ENCODE data around the gene PDE11A. TPM values are rescaled to one million over a fixed set of nuclear protein-coding genes. Genes with fewer than 3 reads are reported as not detected.

PDE11A gene
- total and polyA plus RNA-seq, 2 of the 8 experiments (the other 6 are each of a cell fraction or from before 2014, with no cell fraction given): 0.19 to 0.23 TPM

DNA sequence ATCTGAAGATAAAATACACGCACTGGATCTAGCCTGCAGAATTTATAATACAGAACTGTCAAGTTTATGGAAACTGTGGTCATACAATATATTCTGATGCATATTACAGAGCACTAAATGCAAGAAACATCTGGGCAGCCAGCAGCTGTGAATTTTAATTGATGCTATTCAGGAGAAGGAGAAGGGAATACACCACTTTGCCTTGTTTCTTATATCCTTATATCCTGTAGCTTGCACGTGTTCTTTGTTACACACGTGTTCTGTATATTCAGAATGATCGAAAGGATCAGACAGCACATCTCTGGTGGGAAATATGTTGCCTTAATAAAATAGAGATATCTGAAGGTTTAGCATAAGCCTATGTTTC lies 344.2 kb downstream of the PDE11A start:
- 76% methylated on average over 4 of the region's 4 CpGs; no CpG with 5 or more reads in 1 of the 2 experiments for WGBS, 2 experiments (ENCODE audit: extremely low coverage in 1 of 2, insufficient coverage in 1 of 2, insufficient read length in 1 of 2, insufficient replicate concordance in 2 of 2, low coverage in 1 of 2, low lambda C conversion rate in 2 of 2, missing lambda C conversion rate in 1 of 2)
- H3K4ac ChIP-seq (replicated peaks; ENCODE audit: insufficient read length, low read depth, low read length): no peak overlapping the region
- H3K4me2 ChIP-seq (ENCODE audit: insufficient read depth in 1 of 2, low read depth in 2 of 2, low read length in 2 of 2): no peak overlapping the region
- no peak overlapping the region for H4K8ac ChIP-seq (ENCODE audit: extremely low read depth, insufficient read depth, low read length)
- H4K5ac ChIP-seq (ENCODE audit: insufficient read length, low read depth, low read length): no peak overlapping the region
- H2AK5ac ChIP-seq (ENCODE audit: low read depth, low read length): no peak overlapping the region
- no peaks in the 10 kb centered on the region for H3K9me3 ChIP-seq (ENCODE audit: insufficient read depth in 2 of 2, low read depth in 1 of 2, low read length in 1 of 2)
- H3K27me3 ChIP-seq (replicated peaks in 1 of 4; ENCODE audit: control insufficient read depth in 3 of 4, extremely low read depth in 1 of 4, insufficient read depth in 3 of 4, low read length in 3 of 4): peaks cover 23 to 56% (median 50%) of the 10 kb centered on the region in 4 experiments
- H2BK20ac ChIP-seq (ENCODE audit: low read length): no peak overlapping the region
- no peak overlapping the region for H2BK5ac ChIP-seq (ENCODE audit: low read depth, low read length)
- H3K79me1 ChIP-seq (ENCODE audit: low read depth, low read length): no peaks in the 10 kb centered on the region
- no peaks in the 10 kb centered on the region; a peak in 1 of 7 replicates for H3K4me1 ChIP-seq (replicated peaks in 1 of 4; ENCODE audit: control insufficient read depth in 3 of 4, insufficient read depth in 4 of 4, low read length in 3 of 4)
- TF ChIP-seq SUZ12 (IDR thresholded peaks at IDR 0.05; ENCODE audit: low read length) (no peak), ZNF274 (IDR thresholded peaks at IDR 0.05; ENCODE audit: borderline replicate concordance, extremely low read depth, low read length) (no peak), SP2 (IDR thresholded peaks at IDR 0.05; ENCODE audit: low read length) (no peak), CHD2 (IDR thresholded peaks at IDR 0.05; ENCODE audit: low read length) (no peak)
- no peak overlapping the region for H3K4me3 ChIP-seq (ENCODE audit: extremely low read depth in 1 of 4, insufficient read depth in 2 of 4, low read depth in 3 of 4, low read length in 4 of 4)
- no peaks in the 10 kb centered on the region for H4K20me1 ChIP-seq (replicated peaks in 1 of 2; ENCODE audit: control insufficient read depth in 1 of 2, insufficient read depth in 2 of 2, low read length in 2 of 2)
- CTCF ChIA-PET (ENCODE audit: partially characterized antibody): interaction anchor here (0.6 to 3.0 kb wide), 8 partner anchors 10 to 567 kb away, joined by 3 to 16 read pairs (median 6); no protein-coding TSS in a partner anchor
- POLR2A ChIA-PET (ENCODE audit: partially characterized antibody): interaction anchor here (0.8 kb wide), 1 partner anchor 465 kb away, joined by 3 read pairs; no protein-coding TSS in a partner anchor
- no peak overlapping the region for H3K9ac ChIP-seq (replicated peaks in 1 of 4; ENCODE audit: extremely low read depth in 1 of 4, low read depth in 3 of 4, low read length in 3 of 4)
- no peak overlapping the region for H3K23ac ChIP-seq (ENCODE audit: insufficient read length)
- H3K18ac ChIP-seq (ENCODE audit: extremely low read depth, low read length): no peak overlapping the region
- FAIRE-seq: no peak
- H3K79me2 ChIP-seq (ENCODE audit: control insufficient read depth in 1 of 2, insufficient read depth in 2 of 2, low read length in 2 of 2): no peaks in the 10 kb centered on the region
- no peak overlapping the region for H3K27ac ChIP-seq (ENCODE audit: low read depth, low read length)
- H3K23me2 ChIP-seq (ENCODE audit: low read depth, low read length): no peaks in the 10 kb centered on the region
- no peak overlapping the region for H2BK120ac ChIP-seq (replicated peaks; ENCODE audit: low read depth, low read length)
- H4K91ac ChIP-seq (replicated peaks; ENCODE audit: insufficient read length, low read length): no peak overlapping the region
- no peak for DNase-seq (ENCODE audit: low read depth in 1 of 2, low spot score in 2 of 2)
- H2BK12ac ChIP-seq (ENCODE audit: low read depth, low read length): no peak overlapping the region
- no peaks in the 10 kb centered on the region for H3K36me3 ChIP-seq (ENCODE audit: control insufficient read depth in 2 of 4, insufficient read depth in 4 of 4, low read length in 3 of 4)
- H2BK15ac ChIP-seq (ENCODE audit: low read length): no peak overlapping the region
- no peak overlapping the region for H3K56ac ChIP-seq (replicated peaks; ENCODE audit: insufficient read length, low read depth, low read length)
- H2AFZ ChIP-seq (ENCODE audit: low read length): no peak overlapping the region
- no peak overlapping the region for H3K14ac ChIP-seq (ENCODE audit: insufficient read length)

Data from H1 (cell line).